GM18909 (cell line): ENCODE results near the gene TEAD1.

ENCODE experiments used
- ATAC-seq: cut with Tn5 transposase; IDR thresholded peaks from one replicate; pipeline ENCODE4 v1.9.1; 2021; ENCODE audit warnings: mild to moderate bottlenecking; ENCODE audit not compliant: unreplicated experiment, poor library complexity

Gene TEAD1

DNA sequence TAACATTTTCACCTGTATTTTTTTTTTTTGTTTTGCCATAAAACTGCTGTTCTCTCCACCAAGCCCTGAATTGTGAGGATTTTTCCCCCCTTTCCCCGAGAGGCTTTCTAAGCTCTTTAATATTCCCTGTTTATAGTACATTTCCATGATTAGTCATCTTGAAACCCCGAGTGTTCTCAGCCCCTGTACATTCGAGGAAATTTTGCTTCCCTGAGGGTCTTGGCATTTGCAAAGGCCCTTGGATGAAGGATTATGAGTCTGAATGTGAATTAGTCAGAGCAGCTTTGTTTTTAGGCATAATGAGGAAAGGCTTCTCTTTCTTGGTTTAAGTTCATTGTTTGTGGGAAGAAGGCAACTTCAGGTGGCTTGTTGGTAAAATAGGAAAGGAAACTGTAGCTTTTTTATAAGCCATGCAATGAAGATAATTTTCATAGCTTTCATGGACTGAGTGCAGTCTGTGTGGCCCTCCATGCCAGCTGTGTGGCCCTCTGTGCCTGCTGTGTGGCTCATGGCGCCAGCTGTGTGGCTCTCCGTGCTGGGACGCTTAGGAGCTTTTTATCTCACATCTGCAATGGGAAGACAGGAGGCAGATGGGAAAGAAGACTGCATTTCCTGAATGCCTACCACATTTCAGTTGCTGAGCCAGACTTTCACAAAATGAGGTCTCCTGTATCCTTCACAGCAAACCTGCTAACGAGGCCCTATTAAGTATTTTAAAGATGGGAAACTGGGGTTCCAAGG lies 129.0 kb downstream of the TEAD1 start:
- no peak for ATAC-seq

DNA sequence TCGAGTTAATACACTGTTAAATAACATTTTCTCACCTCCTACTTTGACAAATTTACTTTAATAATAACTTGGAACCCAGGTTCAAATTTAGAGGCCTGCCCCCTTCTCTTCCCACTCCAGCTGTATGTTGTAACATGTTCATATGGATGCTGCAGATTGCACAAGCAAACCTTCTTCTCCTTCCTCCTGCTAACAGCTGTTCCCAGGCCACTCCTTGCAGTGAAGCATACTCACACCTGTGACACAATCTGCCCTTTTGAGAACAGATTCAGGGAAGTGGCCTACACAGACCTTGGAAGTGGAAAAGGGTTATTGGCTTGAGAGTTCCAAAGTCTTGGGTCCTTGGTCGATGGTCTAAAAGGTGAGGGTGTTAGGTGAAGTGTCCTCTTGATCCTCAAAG lies 131.9 kb downstream of the TEAD1 start:
- ATAC-seq: no peak

DNA sequence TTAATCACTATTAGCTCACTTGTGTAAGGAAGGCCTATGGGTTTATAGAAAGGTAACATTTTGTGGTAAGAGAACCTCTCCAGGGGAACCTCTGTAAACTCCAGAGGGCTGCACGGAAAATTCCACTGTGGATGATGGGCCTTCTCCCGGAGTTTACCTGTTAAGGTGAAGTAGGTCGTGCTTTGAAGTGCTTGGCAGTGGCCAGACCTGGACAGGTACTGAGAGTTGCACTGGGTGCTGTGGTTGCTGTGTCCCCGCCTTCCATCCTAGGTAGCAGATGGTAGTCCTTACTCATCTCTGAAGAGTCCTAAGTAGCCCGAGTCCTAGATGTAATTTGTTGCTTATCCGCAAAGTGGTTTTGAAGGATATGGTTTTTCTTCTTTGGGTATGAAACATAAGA lies 133.4 kb downstream of the TEAD1 start:
- no peak for ATAC-seq

DNA sequence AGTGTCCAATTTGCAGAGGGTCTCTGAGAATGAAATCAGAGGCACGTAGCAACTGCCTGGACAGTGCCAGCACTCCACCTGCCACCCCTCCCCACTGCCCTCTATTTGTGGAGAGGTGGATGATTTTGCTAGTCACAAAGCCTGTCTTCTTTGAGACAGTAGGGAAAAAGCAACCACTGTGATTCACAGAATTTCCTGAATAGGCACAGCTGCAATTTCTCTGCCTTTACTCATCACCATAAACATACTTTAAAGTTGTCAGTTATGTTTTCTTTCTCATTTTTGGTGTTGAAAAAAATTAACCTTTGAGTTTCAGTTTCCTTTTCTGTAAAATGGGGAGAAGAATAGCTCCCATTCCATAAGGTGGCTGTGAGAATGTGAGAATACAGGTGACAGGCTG lies 134.3 kb downstream of the TEAD1 start:
- no peak for ATAC-seq

DNA sequence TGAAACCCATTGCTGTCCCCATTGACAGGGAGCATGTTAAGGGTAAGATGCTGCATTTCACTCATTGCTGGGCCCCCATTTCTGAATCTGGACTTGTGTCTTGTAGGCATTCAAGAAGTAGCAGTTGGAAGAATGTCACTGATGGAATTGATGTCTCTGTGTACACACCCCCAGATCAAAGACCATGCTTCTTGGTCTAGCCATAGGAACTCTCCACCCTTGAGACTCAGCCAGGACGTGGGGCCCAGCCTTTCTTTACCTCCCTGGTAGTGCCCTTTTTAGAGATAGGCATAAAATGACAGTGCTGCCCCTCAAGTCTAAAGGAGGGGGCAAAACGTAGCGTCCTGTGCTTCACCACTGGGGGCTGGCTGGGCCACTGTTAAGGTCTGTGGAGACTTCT lies 135.1 kb downstream of the TEAD1 start:
- no peak for ATAC-seq

DNA sequence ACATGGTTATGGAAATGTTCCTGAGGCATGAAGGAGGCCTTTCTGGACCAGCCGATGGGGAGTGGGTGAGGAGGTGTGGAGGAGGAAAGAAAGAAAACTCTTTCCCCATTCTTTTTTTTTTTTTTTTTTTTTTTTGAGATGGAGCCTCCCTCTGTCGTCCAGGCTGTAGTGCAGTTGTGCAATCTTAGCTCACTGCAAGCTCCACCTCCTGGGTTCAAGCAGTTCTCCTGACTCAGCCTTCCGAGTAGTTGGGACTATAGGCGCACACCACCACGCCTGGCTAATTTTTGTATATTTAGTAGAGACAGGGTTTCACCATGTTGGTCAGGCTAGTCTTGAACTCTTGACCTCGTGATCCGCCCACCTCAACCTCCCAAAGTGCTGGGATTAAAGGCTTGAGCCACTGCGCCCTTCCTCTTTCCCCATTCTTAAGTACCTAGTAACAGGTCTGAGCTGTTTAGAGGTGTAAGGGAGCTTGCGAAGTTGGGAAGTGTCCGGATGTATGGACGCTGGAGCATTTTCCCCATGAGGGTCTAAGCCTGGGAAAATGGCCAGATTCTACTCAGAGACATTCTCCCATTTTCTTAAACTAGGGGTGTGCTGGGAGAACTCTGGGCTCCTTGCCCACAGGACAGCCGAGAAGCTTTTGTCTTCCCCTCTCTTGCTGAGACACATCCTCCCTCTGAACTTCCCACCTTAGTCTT lies 135.8 kb downstream of the TEAD1 start:
- ATAC-seq: no peak

DNA sequence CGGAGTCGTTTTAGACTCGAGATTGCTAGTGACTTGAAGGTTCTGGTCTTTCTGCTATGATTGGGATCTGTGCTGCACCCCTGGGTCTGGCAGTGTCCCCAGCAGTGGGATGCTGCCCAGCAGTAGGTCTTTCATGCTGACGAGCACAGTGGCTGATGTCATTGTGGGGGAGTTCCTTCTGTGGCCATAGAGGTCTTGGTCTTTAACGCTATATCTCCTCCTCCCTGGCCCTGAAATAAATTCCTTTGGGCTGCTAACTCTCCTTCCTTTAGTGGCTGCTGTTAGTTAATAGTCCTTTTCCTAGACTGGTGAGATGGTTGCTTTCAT lies 136.3 kb downstream of the TEAD1 start:
- ATAC-seq: no peak

DNA sequence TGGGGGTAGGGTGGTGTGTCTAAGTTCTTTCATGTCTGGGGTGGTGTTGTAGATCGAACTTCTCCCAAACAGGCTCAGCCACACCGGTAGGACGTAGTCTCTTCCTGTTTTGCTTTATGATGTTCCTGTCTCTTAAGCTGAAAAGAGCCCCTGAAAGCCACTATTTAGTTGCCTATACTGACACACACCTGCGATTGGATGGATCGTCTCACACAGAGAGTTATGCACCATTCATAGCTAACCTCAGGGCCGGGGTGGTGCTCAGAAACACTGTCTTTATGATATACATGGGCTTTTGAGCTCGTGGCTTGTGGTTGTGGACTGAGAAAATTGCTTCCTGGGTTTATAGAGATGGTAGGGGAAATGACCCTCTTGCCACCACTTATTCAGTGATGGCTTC lies 137.6 kb downstream of the TEAD1 start:
- no peak for ATAC-seq

DNA sequence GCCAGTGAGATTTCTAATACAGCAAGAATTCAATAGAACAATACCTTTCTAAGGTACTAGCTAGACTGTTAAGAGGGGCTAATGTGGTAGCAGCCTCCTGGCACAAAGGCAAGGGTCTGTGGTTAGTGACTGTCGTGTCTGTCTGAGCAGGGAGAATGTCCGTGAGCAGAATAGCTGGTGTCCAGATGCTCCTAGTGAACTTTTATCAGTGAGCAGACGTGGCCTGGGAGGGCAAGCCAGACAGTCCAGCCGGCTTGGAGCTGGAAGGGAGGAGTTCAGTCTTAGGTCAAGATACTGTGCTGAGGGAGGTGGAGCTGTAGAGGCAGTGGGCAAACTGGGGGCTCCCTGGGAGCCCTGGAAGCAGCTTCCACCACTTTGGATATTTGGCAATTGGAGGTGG lies 138.6 kb downstream of the TEAD1 start:
- no peak for ATAC-seq

DNA sequence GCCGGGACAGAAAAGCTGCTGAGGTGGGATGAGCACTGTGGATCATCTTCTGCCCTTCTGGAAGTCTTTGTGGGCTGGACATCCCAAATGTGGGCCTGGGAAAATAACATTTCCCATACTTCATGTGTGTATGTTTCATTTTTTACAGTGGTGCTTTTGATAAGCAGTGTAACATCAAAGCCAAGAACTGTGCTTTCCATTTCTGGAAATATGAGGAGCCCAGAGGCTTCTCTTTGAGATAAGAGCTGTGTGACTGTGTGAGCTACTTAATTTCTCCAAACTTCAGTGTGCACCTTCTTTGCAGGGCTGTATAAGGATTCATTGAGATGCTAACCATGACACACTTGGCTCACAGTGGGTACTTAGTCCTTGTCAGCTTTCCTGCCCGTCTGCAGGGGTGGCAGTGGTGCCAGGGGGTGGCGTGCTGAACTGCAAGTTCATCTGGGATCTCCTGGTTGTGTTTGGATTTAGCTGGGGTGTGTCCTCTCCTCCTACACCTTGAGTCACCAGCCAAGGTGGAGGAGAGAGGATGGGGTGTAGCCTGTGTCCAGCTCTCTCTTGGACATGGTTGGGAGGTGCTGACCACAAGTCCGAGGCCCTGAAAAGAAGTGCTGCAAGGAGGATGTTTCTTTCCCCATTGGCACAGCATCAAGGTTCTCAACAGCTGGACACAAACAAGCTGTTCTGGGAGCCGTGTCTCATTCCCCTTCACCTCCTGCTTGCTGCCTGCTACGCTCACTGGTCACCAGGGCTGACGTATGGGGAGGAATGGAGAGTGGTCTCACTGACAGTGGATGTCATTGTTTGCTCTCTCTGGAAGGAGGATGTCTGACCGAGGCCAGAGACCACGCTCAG lies 139.4 kb downstream of the TEAD1 start:
- no peak for ATAC-seq

DNA sequence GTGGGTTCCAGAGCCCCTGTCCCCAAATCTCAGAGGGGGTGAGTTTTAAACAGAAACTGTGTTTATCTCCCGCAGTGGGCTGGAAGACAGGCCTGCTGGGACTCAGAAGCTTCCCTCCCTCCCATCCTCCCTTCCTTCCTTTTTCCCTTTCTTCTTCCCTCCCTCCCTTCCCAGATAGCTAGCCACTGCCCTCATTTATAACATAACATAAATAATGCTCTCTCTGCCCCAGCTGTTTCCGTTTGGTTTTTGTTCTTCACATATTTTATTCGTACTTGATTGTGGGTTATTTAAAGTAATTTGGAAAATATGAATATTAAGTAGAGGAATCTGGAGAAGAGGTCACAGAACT lies 140.9 kb downstream of the TEAD1 start:
- no peak for ATAC-seq

DNA sequence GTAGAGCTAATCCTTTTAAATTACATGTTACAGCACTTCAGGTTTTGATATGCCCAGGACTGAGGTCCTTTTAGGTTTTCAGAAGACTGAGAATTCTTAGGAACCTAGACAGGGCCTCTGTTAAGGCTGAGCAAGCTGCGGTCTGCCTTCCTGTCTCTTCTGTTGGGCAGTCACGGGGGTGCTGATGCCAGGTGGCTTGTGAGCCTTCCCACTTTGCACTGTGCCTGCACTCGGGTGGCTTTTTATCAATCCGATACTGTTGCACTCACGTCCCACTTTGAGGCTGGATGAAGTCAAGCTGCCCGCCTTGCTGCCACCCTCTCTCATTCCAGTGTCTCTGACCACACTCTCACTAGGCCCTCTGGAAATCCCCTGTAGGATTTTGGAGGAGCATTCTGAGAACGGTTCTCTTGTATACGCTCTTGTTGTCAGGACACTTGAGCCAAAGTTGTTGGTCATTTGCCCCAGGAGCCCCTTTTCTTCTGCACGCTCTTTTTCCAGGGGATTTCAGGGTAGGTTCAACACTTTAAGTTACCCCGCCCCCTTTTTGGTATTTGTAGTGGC lies 141.8 kb downstream of the TEAD1 start:
- no peak for ATAC-seq

DNA sequence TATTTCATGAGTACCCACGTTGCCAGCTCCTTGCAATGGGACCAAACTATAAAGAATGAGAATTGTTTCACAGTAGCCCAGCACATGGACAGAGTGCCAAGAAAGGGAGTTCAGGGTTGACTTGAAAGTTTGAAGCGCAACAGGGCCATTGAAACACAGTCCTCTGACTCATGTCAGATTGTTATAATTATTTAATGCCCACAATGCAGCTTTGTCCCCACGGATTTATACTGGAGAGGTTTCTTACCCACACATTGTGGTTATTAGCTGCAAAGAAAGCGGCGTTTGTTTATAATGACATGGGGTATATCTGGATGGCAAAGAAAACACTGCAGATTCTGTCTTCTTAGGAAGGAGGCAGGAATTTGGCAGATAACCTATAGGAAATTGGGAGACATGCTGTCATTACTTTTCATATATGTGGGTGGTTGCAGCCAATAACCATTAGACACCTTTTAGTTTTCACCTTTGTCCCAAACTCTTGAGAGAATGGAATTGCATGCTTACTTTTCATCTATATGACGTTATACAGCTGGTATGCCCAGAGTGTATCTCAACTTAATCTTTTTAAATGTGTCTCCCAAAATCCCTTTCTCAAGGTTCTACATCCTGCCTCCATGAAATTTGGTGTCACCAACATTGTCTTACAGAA lies 143.6 kb downstream of the TEAD1 start:
- ATAC-seq: no peak

DNA sequence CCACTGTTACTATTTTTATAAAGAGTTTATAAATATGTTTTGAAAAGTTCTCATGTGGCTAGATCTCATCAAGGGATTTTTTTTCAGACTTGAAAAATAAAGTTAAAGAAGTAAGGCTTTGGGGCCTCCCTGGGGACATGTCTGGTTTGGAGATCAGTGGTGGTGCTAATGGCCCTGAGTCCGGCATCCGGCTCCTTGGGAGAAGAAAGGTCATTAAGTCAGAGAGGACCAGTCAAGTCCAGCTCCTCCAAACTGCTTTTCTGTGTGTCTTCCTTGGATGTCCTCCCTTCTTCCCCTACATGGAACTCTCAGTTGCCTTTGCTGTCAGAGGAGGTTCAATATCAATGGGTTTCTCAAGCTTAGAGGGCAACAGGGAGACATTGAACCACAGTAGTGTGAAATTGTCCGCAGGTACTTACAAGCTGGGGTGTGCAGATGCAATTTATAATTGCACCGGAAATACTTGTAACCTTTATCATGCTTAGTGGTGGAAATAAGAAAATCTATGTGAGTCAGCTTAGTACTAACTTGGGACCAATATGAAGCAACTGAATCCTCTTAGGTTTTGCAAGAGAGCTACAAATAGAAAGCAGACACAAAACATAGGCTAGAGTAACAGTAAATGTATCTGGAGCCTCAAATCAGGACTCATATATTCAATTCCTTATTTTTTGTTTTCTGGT lies 144.3 kb downstream of the TEAD1 start:
- ATAC-seq: no peak

DNA sequence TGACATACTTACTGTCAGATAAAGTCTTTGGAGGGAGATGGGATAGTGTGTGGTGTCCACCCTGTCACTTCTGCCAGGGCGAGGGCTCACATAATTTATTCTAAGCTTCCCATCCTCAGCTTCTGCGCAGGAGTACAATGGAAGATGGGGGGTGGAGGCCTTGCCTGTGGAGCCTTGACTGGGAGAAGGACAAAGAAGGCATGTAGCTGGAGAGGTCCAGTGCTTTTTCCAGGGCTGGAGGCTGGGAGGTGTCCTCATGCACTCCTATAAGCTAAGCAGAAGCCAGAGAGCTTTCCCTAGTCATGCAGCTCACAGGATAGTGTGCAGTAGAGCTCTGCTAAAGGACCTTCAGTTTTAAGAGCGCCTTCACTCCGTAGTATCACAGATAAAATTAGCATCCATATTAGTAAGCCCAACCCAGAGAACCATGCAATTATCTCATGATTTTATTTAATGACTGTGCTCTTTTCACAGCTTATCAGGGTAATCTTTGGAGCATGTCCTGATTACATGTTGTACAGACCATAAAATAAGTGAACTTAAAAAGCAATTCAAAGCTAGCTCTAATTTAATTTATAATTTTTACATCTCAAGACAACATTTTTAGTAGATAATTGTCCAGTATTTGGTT lies 148.3 kb downstream of the TEAD1 start:
- no peak for ATAC-seq

DNA sequence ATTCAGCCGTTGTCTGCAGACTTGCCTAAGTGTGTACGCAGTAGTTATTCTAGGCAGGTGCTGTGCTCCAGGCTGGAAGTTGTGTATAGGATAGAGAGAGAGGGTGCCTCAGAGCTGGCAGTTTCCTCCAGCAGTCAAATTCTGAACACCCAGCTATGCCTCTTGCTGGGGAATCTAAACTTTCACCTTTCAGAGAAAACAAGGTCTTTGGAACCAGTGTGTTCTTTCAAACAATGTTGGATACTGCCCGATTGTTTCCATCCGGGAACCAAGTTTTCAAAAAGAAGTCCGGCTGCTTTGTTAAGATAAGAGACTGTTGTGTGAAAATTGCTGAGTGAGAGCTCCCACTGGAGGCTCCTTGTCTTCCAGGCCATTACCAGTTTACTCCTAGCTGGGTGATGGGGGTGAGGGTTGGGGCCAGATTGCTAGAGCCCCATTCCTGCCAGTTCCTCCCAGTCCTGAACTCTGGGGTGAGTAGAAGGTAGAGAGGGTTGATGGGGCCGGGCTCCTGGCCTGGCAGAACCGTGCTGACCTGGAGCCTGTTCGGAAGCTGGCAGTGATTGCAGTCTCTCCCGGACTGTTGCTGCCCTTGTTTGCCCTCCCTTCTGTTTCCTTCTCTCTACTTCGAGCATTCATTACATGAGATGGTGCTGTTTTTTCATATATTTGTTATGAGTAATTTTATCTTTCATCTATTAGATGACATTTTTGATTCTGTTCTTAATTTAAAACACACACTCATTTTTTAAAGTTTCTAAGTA lies 150.2 kb downstream of the TEAD1 start:
- no peak for ATAC-seq

DNA sequence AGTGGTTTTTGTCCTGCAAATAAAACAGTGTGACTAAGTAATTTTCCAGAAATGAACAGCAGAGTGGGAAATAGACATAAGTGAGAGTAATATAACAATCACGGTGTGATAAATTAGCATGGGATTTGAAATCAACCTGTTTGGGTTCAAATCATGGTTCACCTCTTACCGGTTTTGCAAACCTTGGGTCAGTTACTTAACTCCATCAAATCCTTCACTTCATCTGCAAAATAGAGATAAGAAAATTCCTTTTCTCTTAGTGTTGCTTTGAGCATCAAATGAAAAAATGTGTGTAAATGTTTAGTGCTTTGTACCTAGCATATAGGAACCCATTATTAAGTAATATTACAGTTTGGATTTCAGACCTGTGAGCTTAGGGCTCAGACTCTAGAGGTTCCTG lies 152.2 kb downstream of the TEAD1 start:
- ATAC-seq: no peak

DNA sequence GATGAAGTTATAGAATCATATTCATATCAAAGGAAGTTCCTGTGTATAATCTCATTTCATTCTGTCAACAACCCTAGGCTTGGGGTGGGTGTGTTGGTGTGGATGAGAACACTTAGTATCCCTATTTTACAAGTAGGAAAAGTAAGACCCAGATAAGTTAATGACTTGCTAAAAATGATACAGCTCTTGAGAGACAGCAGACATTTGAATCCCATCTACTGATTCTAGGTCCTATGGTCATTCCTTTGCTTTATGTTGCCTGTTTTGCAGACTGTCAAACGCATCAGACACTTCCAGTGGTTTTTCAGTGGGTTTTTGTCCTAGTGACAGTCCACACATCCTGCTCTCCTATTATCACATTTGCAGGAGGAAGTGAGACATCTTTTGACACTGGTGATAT lies 153.1 kb downstream of the TEAD1 start:
- ATAC-seq: no peak
